IPS-18c (cell line): Measurements from ENCODE around the gene MTARC2.

ENCODE experiments used
- H3K4me3 ChIP-seq: 2 replicates; pipeline ENCODE4 v1.7.0; 2013; ENCODE audit warnings: low read depth, mild to moderate bottlenecking, low read length, moderate library complexity; ENCODE audit not compliant: insufficient read depth
- H3K9me3 ChIP-seq: one replicate; pipeline ENCODE4 v1.6.1; 2013; ENCODE audit warnings: mild to moderate bottlenecking, low read length, moderate library complexity; ENCODE audit not compliant: control insufficient read depth, insufficient read depth

The MTARC2 gene

GRCh38 chr1:220828179-220828490 is 80.0 kb downstream of the MTARC2 start:
- Histone ChIP-seq H3K4me3 (no peak overlapping the region), H3K9me3 (no peaks in the 10 kb centered on the region)

GRCh38 chr1:220828950-220829586 is 80.9 kb downstream of the MTARC2 start:
- Histone ChIP-seq H3K9me3 (no peaks in the 10 kb centered on the region), H3K4me3 (no peak overlapping the region)

- no peaks in the 10 kb centered on the region for H3K9me3 ChIP-seq
- H3K4me3 ChIP-seq = no peak overlapping the region
Measured at GRCh38 chr1:220833436-220833835, 85.3 kb downstream of the MTARC2 start.
